ENCODE data around the gene ALLC. TPM values are rescaled to one million over a fixed set of nuclear protein-coding genes. Genes with fewer than 3 reads are reported as not detected.

The ALLC gene
- total and polyA plus RNA-seq, 9 of the 15 experiments (the other 6 are each of a cell fraction or from before 2014, with no cell fraction given) = not detected

DNA sequence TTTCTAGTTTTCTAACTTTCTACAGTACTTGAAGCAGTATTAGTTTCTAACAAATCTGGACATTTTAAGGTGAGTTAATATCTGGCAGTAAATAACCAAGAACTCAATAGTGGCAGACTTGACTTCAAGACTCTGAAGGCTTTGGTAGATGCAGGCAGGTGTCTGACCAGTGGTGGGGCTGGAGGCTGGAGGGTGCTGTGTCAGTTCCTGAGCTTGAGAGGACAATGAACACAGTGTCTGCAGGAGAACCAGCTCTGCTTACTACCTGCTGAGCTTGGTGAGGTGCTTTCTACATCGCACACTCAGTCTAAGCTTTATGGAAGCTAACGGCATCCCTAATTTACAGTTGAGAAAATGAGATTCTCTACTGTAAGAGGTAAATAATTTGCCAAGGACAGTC, 21.2 kb downstream of the ALLC start (continued):
- TF ChIP-seq, protein P1, sequence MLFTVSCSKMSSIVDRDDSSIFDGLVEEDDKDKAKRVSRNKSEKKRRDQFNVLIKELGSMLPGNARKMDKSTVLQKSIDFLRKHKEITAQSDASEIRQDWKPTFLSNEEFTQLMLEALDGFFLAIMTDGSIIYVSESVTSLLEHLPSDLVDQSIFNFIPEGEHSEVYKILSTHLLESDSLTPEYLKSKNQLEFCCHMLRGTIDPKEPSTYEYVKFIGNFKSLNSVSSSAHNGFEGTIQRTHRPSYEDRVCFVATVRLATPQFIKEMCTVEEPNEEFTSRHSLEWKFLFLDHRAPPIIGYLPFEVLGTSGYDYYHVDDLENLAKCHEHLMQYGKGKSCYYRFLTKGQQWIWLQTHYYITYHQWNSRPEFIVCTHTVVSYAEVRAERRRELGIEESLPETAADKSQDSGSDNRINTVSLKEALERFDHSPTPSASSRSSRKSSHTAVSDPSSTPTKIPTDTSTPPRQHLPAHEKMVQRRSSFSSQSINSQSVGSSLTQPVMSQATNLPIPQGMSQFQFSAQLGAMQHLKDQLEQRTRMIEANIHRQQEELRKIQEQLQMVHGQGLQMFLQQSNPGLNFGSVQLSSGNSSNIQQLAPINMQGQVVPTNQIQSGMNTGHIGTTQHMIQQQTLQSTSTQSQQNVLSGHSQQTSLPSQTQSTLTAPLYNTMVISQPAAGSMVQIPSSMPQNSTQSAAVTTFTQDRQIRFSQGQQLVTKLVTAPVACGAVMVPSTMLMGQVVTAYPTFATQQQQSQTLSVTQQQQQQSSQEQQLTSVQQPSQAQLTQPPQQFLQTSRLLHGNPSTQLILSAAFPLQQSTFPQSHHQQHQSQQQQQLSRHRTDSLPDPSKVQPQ (CRISPR knock-in tag; IDR thresholded peaks at IDR 0.05; ENCODE audit: borderline replicate concordance) = no peak

DNA sequence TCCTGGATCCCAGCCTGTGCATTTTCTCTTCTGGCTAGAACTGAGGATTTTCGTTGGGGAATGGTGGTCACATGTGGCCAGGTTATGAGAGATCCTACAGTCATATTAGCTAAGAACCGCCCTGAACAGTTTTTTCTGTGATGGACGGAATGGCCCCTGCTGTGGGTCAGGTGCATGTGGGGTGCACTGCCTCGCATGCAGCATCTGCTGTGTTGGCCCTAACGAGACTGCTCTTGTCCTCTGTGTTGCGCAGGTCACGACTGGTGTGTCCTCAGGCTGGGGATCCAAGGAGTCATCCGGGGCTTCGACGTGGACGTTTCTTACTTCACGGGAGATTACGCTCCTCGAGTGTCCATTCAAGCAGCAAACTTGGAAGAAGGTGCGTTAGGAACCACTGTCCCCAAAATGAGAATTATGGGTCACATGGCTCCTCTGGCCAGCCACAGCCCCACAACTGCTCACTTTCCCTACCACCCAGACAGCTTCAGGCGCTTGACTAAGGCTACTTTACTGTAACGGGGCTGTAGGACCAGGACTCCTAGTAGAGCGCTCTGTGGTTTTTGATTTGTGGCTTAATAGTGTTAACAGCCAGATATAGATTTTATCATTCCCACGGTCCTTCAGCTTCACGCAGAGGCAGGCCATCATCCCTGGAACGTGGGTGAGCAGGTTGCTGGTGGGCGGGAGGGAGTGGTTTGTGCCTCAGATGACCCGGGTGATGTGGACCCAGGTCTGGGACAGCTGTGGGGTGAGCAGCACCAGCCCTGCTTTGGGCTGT, 21.8 kb downstream of the ALLC start:
- ATAC-seq (no peak), FAIRE-seq (no peak), DNase-seq (ENCODE audit: extremely low read depth in 1 of 4, low spot score in 3 of 4) (no peak)
- intact Hi-C loops (cut with micrococcal nuclease) = no loop called here
- in situ Hi-C loops (cut with MboI) = no loop called here
- Histone ChIP-seq H3K4me1 (replicated peaks in 1 of 2; ENCODE audit: control insufficient read depth in 2 of 2, insufficient read depth in 2 of 2, low read length in 2 of 2) (no peaks in the 10 kb centered on the region), H4K20me1 (replicated peaks; ENCODE audit: control insufficient read depth, insufficient read depth, low read length) (no peaks in the 10 kb centered on the region), H3K9me1 (ENCODE audit: control insufficient read depth, insufficient read depth, low read length) (no peaks in the 10 kb centered on the region), H3K9me3 (replicated peaks; ENCODE audit: control insufficient read depth, insufficient read depth, low read depth, low read length) (no peaks in the 10 kb centered on the region), H3K36me3 (ENCODE audit: control insufficient read depth, insufficient read depth, low read length) (no peaks in the 10 kb centered on the region), H3K9ac (ENCODE audit: insufficient read depth in 1 of 2, low read depth in 2 of 2, low read length in 2 of 2) (no peak overlapping the region), H3K27me3 (ENCODE audit: control insufficient read depth in 2 of 2, insufficient read depth in 2 of 2, low read length in 2 of 2) (peaks cover 15 to 49% of the 10 kb centered on the region in 2 experiments; a peak in 4 of 5 replicates), H3K4me3 (no peak overlapping the region), H3K27ac (ENCODE audit: extremely low read depth, low read depth, low read length) (no peak overlapping the region), H3K4me2 (ENCODE audit: insufficient read depth, low read length) (no peak overlapping the region), H3K79me2 (ENCODE audit: control insufficient read depth, insufficient read depth, low read length) (no peaks in the 10 kb centered on the region), H2AFZ (ENCODE audit: low read depth, low read length) (no peak overlapping the region)
- BruUV-seq (replicated peaks) = no TSS peak
- WGBS (ENCODE audit: insufficient coverage, low coverage, missing lambda C conversion rate) = 2% methylated on average over 23 of the region's 23 CpGs
- TF ChIP-seq RBM34 (IDR thresholded peaks at IDR 0.05; ENCODE audit: borderline replicate concordance, insufficient read depth, low read length) (no peak), MIER1 (IDR thresholded peaks at IDR 0.05; ENCODE audit: low read depth) (no peak), THRAP3 (IDR thresholded peaks at IDR 0.05; ENCODE audit: borderline replicate concordance) (no peak), ESRRB (CRISPR knock-in tag; IDR thresholded peaks at IDR 0.05; ENCODE audit: borderline replicate concordance) (no peak), ZC3H11A (IDR thresholded peaks at IDR 0.05; ENCODE audit: low read depth, low read length) (no peak), HDAC3 (IDR thresholded peaks at IDR 0.05; ENCODE audit: borderline replicate concordance, partially characterized antibody) (no peak), NEUROD1 (IDR thresholded peaks at IDR 0.05; ENCODE audit: borderline replicate concordance, low read depth, low read length, partially characterized antibody) (no peak)
- TF ChIP-seq, protein P2, sequence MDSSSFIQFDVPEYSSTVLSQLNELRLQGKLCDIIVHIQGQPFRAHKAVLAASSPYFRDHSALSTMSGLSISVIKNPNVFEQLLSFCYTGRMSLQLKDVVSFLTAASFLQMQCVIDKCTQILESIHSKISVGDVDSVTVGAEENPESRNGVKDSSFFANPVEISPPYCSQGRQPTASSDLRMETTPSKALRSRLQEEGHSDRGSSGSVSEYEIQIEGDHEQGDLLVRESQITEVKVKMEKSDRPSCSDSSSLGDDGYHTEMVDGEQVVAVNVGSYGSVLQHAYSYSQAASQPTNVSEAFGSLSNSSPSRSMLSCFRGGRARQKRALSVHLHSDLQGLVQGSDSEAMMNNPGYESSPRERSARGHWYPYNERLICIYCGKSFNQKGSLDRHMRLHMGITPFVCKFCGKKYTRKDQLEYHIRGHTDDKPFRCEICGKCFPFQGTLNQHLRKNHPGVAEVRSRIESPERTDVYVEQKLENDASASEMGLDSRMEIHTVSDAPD (CRISPR knock-in tag; IDR thresholded peaks at IDR 0.05) = no peak
- POLR2A ChIA-PET = no interaction called here
- CTCF ChIA-PET (ENCODE audit: low intra/inter-chr PET ratio) = no interaction called here

Measured in K562 (cell line).